HepG2 (cell line): ENCODE data around the gene HTR2A. TPM values are rescaled to one million over a fixed set of nuclear protein-coding genes. Genes with fewer than 3 reads are reported as not detected.

ENCODE experiments used
- ATAC-seq: fragments of 200-7000 bp; cut with Tn5 transposase; 3 replicates; pipeline ENCODE4 v1.9.1; 2020; ENCODE audit warnings: mild to moderate bottlenecking, moderate library complexity
- BruUV-seq: library from RNA; stranded (reverse); fragments of 400-500 nt; replicated peaks from 2 replicates; lab custom pipeline; 2021; lab: Mats Ljungman, UMichigan
- CTCF ChIA-PET: fragments of 300-600 bp; formaldehyde crosslinking; extraction: SDS; loops from one replicate; lab custom pipeline; 2021; ENCODE audit warnings: low total read pairs, inconsistent platforms, low intra/inter-chr PET ratio; lab: Yijun Ruan, JAX
- POLR2A ChIA-PET: fragments of 350-600 bp; sonication (Branson Sonifier 250); formaldehyde crosslinking; loops from one replicate; lab custom pipeline; 2020; ENCODE audit warnings: antibody characterized with exemption, inconsistent platforms; lab: Yijun Ruan, JAX
- DNase-seq: peaks from one replicate; pipeline ENCODE4 v3.0.0-alpha.2; 2015; ENCODE audit warnings: low spot score
- FAIRE-seq: peaks from 3 replicates; lab custom pipeline; 2011; peaks lifted over from hg19 to GRCh38; lab: Jason Lieb, UNC
- H2AFZ ChIP-seq: one replicate; pipeline ENCODE4 v1.6.1; 2011; ENCODE audit warnings: low read length, inconsistent platforms
- H3K27ac ChIP-seq: fragments of 300-600 bp; 3 replicates; pipeline ENCODE4 v1.8.0; 2011; ENCODE audit warnings: mixed run types, mild to moderate bottlenecking, mixed read lengths, low read length, inconsistent platforms; ENCODE audit not compliant: insufficient read depth; ENCODE audit errors: extremely low read length
- H3K27me3 ChIP-seq, 2 experiments: fragments of 200-600 bp in 1 of 2; 2 replicates in 1 of 2; 3 replicates in 1 of 2; pipeline versions ENCODE4 v1.6.0 to v1.8.0; 2011; ENCODE audit warnings: low read length in 2 of 2, mild to moderate bottlenecking in 2 of 2, moderate library complexity in 2 of 2, inconsistent platforms in 1 of 2; ENCODE audit not compliant: insufficient read depth in 2 of 2, control insufficient read depth in 1 of 2
- H3K36me3 ChIP-seq, 2 experiments: fragments of 200-600 bp in 1 of 2; replicated peaks in 1 of 2; 2 replicates in 1 of 2; 3 replicates in 1 of 2; pipeline versions ENCODE4 v1.5.1 to v1.8.0; 2011; ENCODE audit warnings: low read length in 2 of 2, inconsistent platforms in 1 of 2; ENCODE audit not compliant: insufficient read depth in 2 of 2, control insufficient read depth in 1 of 2
- H3K4me1 ChIP-seq: 2 replicates; pipeline ENCODE4 v1.5.1; 2012; ENCODE audit warnings: low read length, inconsistent platforms; ENCODE audit not compliant: insufficient read depth
- H3K4me2 ChIP-seq: 2 replicates; pipeline ENCODE4 v1.6.0; 2011; ENCODE audit warnings: low read depth, low read length, inconsistent platforms
- H3K4me3 ChIP-seq, 3 experiments: fragments of 200-600 bp in 1 of 3; sonication (generic), shearing (Covaris generic) in 1 of 3; replicated peaks in 1 of 3; 2 replicates each; pipeline ENCODE4 v1.5.1; 2011 to 2016; ENCODE audit warnings: low read length in 3 of 3, inconsistent platforms in 2 of 3, low read depth in 2 of 3, mild to moderate bottlenecking in 2 of 3, control low read depth in 1 of 3, mixed read lengths in 1 of 3; ENCODE audit not compliant: insufficient read depth in 1 of 3
- H3K79me2 ChIP-seq: one replicate; pipeline ENCODE4 v1.6.1; 2011; ENCODE audit warnings: low read length, inconsistent platforms; ENCODE audit not compliant: insufficient read depth
- H3K9ac ChIP-seq: 2 replicates; pipeline ENCODE4 v1.6.0; 2011; ENCODE audit warnings: mild to moderate bottlenecking, low read depth, low read length, inconsistent platforms; ENCODE audit not compliant: insufficient read depth
- H3K9me3 ChIP-seq: 2 replicates; pipeline ENCODE4 v1.5.1; 2012; ENCODE audit warnings: mild to moderate bottlenecking, low read length
- H4K20me1 ChIP-seq: 2 replicates; pipeline ENCODE4 v1.6.0; 2011; ENCODE audit warnings: inconsistent platforms, mild to moderate bottlenecking, low read length, moderate library complexity; ENCODE audit not compliant: insufficient read depth
- AHR ChIP-seq: IDR thresholded peaks from 2 replicates; pipeline ENCODE4 v1.6.1; 2018; ENCODE audit warnings: missing genetic modification reagents, missing compliant biosample characterization
- ARHGAP35 ChIP-seq: sonication (generic); formaldehyde crosslinking; IDR thresholded peaks from 2 replicates; pipeline ENCODE4 v1.9.0; 2022; ENCODE audit warnings: mild to moderate bottlenecking, inconsistent platforms, moderate library complexity, missing genetic modification reagents, borderline replicate concordance
- CENPT ChIP-seq: sonication (generic); formaldehyde crosslinking; IDR thresholded peaks from 2 replicates; pipeline ENCODE4 v1.8.0; 2022; ENCODE audit warnings: low read depth, mild to moderate bottlenecking, moderate library complexity, missing genetic modification reagents
- PAWR ChIP-seq: sonication (generic); formaldehyde crosslinking; IDR thresholded peaks from 2 replicates; pipeline ENCODE4 v1.4.0; 2020; ENCODE audit warnings: missing genetic modification reagents, mild to moderate bottlenecking, borderline replicate concordance
- STAT5B ChIP-seq: sonication (generic); formaldehyde crosslinking; IDR thresholded peaks from 2 replicates; pipeline ENCODE4 v1.4.0; 2020; ENCODE audit warnings: missing genetic modification reagents
- ZNF326 ChIP-seq: sonication (generic); formaldehyde crosslinking; IDR thresholded peaks from 2 replicates; pipeline ENCODE4 v1.4.0; 2020; ENCODE audit warnings: missing genetic modification reagents, borderline replicate concordance
- ZNF652 ChIP-seq: IDR thresholded peaks from 2 replicates; pipeline ENCODE4 v1.6.1; 2016; ENCODE audit warnings: low read depth, borderline replicate concordance
- ZNF878 ChIP-seq: sonication (generic); formaldehyde crosslinking; IDR thresholded peaks from 2 replicates; pipeline ENCODE4 v1.8.1; 2023; ENCODE audit warnings: mild to moderate bottlenecking, missing genetic modification reagents, moderate library complexity
- WGBS: methylation state at CpG from one replicate; pipeline ENCODE4 v1.1.6; 2017; ENCODE audit warnings: low lambda C conversion rate; 5-methylcytosine and 5-hydroxymethylcytosine counted together
- in situ Hi-C: cut with HindIII; loops from 2 replicates; pipeline ENCODE4 v1.10.0; 2017; ENCODE audit warnings: low pct_unique_long_range_greater_than_20kb; ENCODE audit not compliant: extremely low pct_ligation_motif_present
- intact Hi-C: fragments of 100-400 bp; cut with micrococcal nuclease; formaldehyde crosslinking; loops from one replicate; pipeline ENCODE4 v1.10.0; 2022; ENCODE audit not compliant: unreplicated experiment
- polyA plus RNA-seq, 8 experiments: library from polyadenylated mRNA; depleted of rRNA in 3 of 8; stranded (reverse) in 7 of 8; unstranded in 1 of 8; fragments of >200 nt; fragmentation: Illumina TruSeq in 4 of 8; extraction: Trizol in 4 of 8; gene quantifications; 2 replicates each; pipeline versions ENCODE4 v1.2.1 to v1.2.3, GENCODE V29; 2011 to 2016; ENCODE audit warnings: low read depth in 4 of 8, missing spikeins in 1 of 8, mixed read lengths in 1 of 8; ENCODE audit not compliant: insufficient read depth in 1 of 8
- total RNA-seq, 5 experiments: library from RNA; depleted of rRNA; stranded (reverse); fragments of >200 nt; fragmentation: Illumina TruSeq; extraction: Trizol; gene quantifications; 2 replicates each; pipeline ENCODE4 v1.2.3, GENCODE V29; 2016; ENCODE audit warnings: low read depth in 1 of 5
- TF ChIP-seq, protein P1 (sequence below): sonication (generic); formaldehyde crosslinking; IDR thresholded peaks from 2 replicates; pipeline ENCODE4 v1.4.0; 2020; ENCODE audit warnings: mild to moderate bottlenecking, missing genetic modification reagents
- TF ChIP-seq, protein P2 (sequence below): sonication (generic); formaldehyde crosslinking; IDR thresholded peaks from 2 replicates; pipeline ENCODE4 v1.5.0; 2020; ENCODE audit warnings: missing genetic modification reagents
- TF ChIP-seq, protein P3 (sequence below): sonication (generic); formaldehyde crosslinking; IDR thresholded peaks from 2 replicates; pipeline ENCODE4 v1.8.0; 2022; ENCODE audit warnings: missing genetic modification reagents, mild to moderate bottlenecking, moderate library complexity, borderline replicate concordance

HTR2A gene
- total and polyA plus RNA-seq, 2 of the 13 experiments (the other 11 are each of a cell fraction or from before 2014, with no cell fraction given), result not detected

DNA sequence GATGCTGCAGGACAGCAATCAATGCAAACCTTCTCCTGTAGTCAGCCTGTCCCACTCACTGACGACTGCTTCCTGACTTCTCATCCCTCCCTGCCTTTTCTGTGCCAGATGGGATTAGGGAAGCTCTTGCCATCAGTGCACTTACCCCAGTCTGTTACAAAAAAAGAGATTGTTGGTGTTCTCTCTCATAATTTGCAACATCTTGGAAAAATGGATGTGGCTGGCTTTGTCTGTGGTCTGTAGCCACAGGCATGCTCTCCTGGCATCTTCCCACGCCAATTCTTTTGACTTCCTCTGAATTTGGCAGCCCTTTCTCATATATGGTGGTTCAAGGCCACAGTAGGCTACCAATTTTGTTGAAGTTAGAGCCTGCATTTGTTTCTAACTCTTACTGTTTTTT, 11.6 kb upstream of the HTR2A start:
- no peak overlapping the region for H2AFZ ChIP-seq
- H3K4me1 ChIP-seq, result no peaks in the 10 kb centered on the region
- H3K9ac ChIP-seq, result no peak overlapping the region
- TF ChIP-seq ZNF878 (CRISPR knock-in tag) (no peak), STAT5B (CRISPR knock-in tag) (no peak), ZNF326 (CRISPR knock-in tag) (no peak), ZNF652 (CRISPR knock-in tag) (no peak), AHR (CRISPR knock-in tag) (no peak), ARHGAP35 (no peak), PAWR (CRISPR knock-in tag) (no peak), CENPT (CRISPR knock-in tag) (no peak)
- TF ChIP-seq, protein P1, sequence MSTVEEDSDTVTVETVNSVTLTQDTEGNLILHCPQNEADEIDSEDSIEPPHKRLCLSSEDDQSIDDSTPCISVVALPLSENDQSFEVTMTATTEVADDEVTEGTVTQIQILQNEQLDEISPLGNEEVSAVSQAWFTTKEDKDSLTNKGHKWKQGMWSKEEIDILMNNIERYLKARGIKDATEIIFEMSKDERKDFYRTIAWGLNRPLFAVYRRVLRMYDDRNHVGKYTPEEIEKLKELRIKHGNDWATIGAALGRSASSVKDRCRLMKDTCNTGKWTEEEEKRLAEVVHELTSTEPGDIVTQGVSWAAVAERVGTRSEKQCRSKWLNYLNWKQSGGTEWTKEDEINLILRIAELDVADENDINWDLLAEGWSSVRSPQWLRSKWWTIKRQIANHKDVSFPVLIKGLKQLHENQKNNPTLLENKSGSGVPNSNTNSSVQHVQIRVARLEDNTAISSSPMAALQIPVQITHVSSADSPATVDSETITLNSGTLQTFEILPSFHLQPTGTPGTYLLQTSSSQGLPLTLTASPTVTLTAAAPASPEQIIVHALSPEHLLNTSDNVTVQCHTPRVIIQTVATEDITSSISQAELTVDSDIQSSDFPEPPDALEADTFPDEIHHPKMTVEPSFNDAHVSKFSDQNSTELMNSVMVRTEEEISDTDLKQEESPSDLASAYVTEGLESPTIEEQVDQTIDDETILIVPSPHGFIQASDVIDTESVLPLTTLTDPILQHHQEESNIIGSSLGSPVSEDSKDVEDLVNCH (CRISPR knock-in tag), result no peak
- TF ChIP-seq, protein P2, sequence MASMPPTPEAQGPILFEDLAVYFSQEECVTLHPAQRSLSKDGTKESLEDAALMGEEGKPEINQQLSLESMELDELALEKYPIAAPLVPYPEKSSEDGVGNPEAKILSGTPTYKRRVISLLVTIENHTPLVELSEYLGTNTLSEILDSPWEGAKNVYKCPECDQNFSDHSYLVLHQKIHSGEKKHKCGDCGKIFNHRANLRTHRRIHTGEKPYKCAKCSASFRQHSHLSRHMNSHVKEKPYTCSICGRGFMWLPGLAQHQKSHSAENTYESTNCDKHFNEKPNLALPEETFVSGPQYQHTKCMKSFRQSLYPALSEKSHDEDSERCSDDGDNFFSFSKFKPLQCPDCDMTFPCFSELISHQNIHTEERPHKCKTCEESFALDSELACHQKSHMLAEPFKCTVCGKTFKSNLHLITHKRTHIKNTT (CRISPR knock-in tag), result no peak
- TF ChIP-seq, protein P3, sequence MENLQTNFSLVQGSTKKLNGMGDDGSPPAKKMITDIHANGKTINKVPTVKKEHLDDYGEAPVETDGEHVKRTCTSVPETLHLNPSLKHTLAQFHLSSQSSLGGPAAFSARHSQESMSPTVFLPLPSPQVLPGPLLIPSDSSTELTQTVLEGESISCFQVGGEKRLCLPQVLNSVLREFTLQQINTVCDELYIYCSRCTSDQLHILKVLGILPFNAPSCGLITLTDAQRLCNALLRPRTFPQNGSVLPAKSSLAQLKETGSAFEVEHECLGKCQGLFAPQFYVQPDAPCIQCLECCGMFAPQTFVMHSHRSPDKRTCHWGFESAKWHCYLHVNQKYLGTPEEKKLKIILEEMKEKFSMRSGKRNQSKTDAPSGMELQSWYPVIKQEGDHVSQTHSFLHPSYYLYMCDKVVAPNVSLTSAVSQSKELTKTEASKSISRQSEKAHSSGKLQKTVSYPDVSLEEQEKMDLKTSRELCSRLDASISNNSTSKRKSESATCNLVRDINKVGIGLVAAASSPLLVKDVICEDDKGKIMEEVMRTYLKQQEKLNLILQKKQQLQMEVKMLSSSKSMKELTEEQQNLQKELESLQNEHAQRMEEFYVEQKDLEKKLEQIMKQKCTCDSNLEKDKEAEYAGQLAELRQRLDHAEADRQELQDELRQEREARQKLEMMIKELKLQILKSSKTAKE (CRISPR knock-in tag), result no peak
- ChIA-PET POLR2A (no interaction called here), CTCF (no interaction called here)
- ATAC-seq, result no peak
- no peak for FAIRE-seq
- intact Hi-C loops, result no loop called here
- H3K4me2 ChIP-seq, result no peak overlapping the region
- in situ Hi-C loops, result no loop called here
- no peaks in the 10 kb centered on the region for H3K79me2 ChIP-seq
- no peak for DNase-seq
- no peaks in the 10 kb centered on the region for H4K20me1 ChIP-seq
- H3K9me3 ChIP-seq, result no peaks in the 10 kb centered on the region
- H3K27me3 ChIP-seq, result no peaks in the 10 kb centered on the region; a peak in 1 of 5 replicates
- H3K4me3 ChIP-seq, result no peak overlapping the region
- no peaks in the 10 kb centered on the region for H3K36me3 ChIP-seq
- BruUV-seq, result no TSS peak
- WGBS, result 0% methylated on average over 2 of the region's 2 CpGs
- H3K27ac ChIP-seq, result no peak overlapping the region
